ENCODE measurements around the gene SEMA3F.

The SEMA3F gene

DNA sequence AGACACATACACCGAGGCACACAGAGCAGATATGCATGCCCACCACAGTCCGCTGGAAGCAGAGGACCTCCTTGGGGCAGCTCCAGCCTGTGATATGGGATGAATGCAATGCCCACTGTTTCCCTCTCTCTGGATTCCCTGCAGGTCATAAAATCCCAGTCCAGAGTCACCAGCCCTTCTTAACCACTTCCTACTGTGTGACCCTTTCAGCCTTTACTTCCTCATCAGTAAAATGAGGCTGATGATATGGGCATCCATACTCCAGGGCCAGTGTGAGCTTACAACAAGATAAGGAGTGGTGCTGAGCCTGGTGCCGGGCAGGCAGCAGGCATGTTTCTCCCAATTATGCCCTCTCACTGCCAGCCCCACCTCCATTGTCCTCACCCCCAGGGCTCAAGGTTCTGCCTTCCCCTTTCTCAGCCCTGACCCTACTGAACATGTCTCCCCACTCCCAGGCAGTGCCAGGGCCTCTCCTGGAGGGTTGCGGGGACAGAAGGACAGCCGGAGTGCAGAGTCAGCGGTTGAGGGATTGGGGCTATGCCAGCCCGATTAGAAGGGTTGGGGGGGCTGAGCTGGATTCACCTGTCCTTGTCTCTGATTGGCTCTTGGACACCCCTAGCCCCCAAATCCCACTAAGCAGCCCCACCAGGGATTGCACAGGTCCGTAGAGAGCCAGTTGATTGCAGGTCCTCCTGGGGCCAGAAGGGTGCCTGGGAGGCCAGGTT lies 36.0 kb downstream of the SEMA3F start, which contains the start of gene GNAT1:
TSS of gene GNAT1 (plus strand) at position 675 of the 725 bp plus-strand sequence. CDS start 116 bp downstream, outside the sequence.
- DNase-seq (ENCODE audit: insufficient read length, low spot score), result no peak
- no peak for FAIRE-seq

DNA sequence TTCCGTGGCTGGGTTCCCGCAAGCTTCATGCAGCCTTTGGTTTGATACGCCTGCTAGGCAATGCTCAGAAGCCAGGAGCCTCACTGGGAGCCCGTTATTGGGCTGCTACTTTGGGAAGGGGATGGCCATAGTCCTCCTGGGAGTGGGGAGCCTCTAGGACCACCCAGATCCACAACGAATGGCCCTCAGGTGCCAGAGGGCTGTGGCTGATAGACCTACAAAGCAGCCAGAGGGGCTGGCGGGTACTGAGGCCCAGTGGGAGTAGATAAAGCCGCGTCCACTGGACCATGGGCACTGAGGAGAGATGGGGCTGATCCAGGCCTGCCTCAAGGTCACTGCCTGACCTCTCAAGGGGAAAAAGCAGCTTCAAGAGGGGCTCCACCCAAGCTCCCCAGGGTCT lies 37.0 kb downstream of the SEMA3F start:
- FAIRE-seq, result no peak
- no peak for DNase-seq (ENCODE audit: insufficient read length, low spot score)

DNA sequence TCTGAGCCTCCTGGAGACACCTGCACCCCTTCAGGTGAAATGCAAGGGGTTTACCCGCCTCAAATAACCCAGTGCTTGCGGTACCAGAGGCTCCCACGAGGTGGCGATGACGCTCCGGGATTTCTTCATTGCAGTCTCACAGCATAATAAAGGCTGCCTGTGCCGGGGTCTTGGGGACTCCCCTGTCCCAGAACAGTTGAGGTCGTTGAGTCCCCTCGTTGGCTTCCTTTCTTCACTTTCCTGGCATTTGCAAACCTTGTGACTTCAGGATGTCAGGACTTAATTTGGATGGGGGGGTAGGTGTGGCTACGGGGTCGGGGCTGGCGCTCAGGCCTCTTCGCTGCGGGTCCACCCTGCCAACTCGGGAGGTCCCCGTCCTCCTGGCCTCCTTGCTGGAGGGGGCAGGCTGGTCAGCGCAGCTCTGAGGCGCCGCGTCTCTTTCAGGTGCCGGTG lies 37.6 kb downstream of the SEMA3F start:
- FAIRE-seq, result peak; percentile 78
- DNase-seq (ENCODE audit: insufficient read length, low spot score), result peak; percentile 73

GRCh38 chr3:50193286-50193685 lies 38.2 kb downstream of the SEMA3F start:
- FAIRE-seq (no peak), DNase-seq (ENCODE audit: insufficient read length, low spot score) (no peak)

DNA sequence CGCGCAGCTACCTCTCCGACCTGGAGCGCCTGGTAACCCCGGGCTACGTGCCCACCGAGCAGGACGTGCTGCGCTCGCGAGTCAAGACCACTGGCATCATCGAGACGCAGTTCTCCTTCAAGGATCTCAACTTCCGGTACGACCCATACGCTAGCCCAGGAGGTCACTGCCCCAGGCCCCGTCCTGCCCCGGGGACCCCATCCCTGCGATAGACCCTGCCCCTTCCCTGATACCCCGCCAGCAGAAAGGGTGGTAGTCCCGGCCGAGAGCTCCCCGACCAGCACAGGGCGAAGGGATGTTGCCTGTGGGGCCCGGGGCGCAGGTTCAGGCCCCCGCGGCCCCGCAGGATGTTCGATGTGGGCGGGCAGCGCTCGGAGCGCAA lies 38.6 kb downstream of the SEMA3F start:
- no peak for FAIRE-seq

GRCh38 chr3:50194128-50194902 lies 39.2 kb downstream of the SEMA3F start:
- peak; percentile 68 for DNase-seq (ENCODE audit: insufficient read length, low spot score)

More for the DNA sequence above, 38.6 kb downstream of the SEMA3F start:
- DNase-seq (ENCODE audit: insufficient read length, low spot score), result no peak

DNA sequence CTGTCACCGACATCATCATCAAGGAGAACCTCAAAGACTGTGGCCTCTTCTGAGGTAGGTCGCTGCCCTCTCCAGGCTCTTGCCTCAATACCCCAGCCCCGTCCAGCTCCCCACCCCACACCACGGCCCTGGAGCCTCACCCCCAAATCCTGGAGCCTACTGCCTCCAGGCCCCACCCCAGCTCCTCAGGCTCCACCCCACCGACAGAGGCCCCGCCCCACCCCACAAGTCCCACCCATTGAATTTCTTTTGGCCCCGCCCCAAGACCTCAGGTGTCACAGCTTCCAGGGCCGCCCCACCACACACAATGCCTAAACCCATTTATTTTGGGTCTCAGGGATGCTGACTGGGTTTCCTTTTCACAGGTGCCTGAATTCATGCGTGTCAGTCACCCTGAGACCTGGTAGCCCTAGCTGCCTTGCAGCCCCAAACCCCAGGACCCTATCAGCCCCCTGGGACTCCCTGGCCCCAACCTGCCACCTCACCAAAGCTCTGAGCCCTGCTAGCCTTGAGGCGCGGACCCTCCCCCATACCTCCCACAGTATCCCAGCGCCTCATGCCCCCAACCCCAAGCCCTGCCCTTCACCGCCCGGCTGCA lies 39.9 kb downstream of the SEMA3F start:
- DNase-seq (ENCODE audit: insufficient read length, low spot score), result no peak
- FAIRE-seq, result peak; percentile 26

More at GRCh38 chr3:50194128-50194902, 39.2 kb downstream of the SEMA3F start:
- FAIRE-seq, result peak; percentile 85

GRCh38 chr3:50195501-50196252 lies 40.6 kb downstream of the SEMA3F start:
- peak; percentile 72 for FAIRE-seq

DNA sequence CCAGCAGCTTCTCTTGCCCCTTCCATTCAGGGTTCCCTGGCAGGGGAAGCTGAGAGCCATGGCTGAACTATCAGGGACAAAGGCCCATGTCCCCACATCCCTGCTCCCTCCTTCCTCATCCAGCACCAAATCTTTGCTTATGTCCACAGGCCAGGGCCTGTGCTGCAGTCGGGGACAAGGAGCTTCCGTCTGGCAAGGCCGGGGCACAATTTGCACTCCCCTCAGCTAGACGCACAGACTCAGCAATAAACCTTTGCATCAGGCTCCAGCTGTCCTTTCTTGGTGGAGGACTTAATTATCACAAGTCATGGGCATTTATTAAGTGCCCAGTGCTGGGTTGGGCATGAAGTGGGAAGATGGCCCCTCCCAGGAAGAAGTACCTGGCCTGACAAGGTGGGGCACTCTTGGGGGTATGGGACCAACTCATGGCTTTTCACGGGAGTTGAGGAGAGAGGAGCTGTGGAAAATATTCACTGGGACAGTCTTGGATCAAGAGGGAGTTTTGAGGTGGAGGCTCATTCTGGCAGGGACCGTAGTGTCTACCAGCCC lies 41.2 kb downstream of the SEMA3F start:
- FAIRE-seq (peak; percentile 23), DNase-seq (ENCODE audit: insufficient read length, low spot score) (no peak)

More at GRCh38 chr3:50195501-50196252, 40.6 kb downstream of the SEMA3F start:
- no peak for DNase-seq (ENCODE audit: insufficient read length, low spot score)

- no peak for DNase-seq (ENCODE audit: insufficient read length, low spot score)
- FAIRE-seq, result no peak
Observed at GRCh38 chr3:50201573-50202315, 46.6 kb downstream of the SEMA3F start.

DNA sequence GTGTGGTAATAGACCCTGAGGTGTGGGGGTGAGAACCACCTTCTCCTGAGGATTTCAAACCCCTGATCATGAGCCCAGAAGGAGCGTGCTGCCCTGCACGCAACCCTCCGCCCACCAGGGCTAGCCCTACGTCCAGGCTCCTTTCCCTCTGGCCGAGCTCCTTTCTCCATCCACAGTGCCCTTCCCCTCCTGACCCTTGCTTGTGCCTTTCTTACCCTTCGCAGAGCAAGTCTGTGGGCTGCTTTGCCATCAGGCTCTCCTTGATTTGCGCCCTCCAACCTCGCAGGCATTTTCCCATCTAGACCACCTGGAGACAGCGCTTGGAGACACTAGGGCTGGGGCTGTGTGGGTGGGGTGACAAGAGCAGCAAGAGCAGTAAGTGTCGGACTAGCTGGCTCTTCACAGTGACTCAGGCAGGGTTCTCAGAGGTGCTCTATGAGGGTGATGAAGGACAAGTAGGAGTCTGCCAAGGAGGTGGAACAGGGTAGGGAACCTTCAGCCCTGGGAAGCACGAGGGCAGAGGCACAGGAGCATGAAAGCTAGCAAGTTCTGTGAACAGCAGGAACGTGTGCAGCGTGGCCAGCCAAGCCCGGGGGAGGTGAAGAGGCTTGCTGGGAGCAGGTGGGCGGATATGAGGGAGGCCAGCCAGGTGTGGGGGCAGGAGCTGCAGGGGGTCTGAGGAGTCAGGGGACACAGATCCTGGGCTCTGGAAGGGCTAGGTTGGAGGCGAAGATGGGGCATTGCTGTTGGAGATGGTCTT lies 47.4 kb downstream of the SEMA3F start:
- FAIRE-seq, result no peak

GRCh38 chr3:50203113-50203808 lies 48.1 kb downstream of the SEMA3F start:
- FAIRE-seq (no peak), DNase-seq (ENCODE audit: insufficient read length, low spot score) (no peak)

More for the DNA sequence above, 47.4 kb downstream of the SEMA3F start:
- DNase-seq (ENCODE audit: insufficient read length, low spot score), result no peak

DNA sequence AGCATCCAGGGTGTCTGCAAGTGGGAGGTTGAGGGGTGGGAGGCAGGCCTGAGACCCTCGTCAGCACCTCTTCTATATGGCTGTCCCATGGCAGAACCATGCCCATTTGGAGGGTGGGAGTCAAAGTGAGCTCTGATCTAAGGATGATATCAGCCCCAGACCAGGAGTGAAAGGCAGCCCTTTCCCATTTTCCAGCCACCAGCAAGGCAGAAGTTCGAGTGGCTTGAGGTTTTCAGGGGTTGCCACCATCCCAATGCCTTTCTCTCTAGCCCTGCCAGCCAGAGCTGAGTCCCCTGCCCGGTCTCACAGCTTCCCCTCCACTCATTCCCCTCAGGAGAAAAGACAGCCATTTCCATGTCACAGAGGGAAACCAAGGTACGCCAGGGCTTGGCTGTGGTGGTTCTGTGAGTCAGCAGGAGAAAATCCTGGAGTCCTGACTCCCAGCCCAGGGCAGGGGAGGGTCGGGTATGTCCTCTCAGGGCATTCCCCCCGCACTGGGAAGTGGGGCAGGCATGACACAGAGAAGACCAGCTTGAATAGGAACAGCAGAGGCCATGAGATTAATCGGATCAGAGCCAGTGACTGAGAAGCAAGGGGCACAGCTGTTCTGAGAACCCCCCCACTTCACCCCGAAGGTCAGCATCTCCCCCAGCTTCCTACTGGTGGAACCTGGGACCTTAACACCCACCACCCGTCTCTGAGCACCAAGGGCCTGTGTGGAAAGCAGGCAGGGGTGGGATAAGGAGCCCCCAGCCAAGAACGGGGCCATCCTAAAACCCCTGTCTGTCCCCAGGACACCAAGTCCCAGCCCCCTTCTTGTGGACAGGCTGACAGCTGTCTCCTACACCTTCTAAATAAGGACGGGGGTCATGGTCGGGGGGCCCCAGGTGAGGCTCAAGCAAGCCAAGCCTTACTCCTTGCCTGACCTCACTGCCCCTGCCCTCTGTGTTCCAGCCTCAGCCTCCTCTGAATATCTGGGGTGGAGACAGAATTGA lies 49.0 kb downstream of the SEMA3F start:
- FAIRE-seq, result no peak

DNA sequence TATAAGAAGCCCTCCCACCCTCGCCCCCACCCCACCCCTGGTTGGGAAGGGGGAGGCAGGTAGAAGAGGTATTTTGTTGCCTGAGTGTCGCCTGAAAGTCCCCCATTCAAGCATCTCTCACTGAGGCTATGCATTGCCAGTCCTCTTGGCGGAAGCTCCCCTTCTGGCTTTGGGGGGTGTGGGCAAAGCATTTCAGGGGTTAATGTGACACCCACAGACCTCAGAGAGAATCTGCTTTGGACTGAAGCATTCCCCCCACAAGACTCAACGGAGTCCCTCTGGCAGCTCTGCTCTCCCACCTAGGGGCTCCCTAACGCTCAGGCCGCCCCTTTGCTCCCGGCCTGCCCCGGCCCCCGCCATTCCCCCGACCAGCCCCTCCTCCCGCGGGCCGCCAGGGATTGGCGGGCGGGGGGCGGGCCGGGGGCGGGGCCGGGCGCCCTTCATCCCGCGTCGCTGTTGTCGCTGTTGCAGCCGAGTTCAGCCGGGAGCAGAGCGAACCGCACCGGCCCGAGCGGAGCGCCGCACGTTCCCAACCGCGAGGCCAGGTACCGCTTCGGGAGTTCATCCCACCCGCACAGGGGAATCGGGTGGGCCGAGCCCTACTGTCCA lies 49.8 kb downstream of the SEMA3F start, which contains the start of gene SLC38A3:
TSS of gene SLC38A3 (plus strand) at position 468 of the 609 bp plus-strand sequence. CDS start 8,929 bp downstream, outside the sequence.
- peak; percentile 79 for DNase-seq (ENCODE audit: insufficient read length, low spot score)
- no peak for FAIRE-seq

More for the DNA sequence above, 49.0 kb downstream of the SEMA3F start:
- no peak for DNase-seq (ENCODE audit: insufficient read length, low spot score)

GRCh38 chr3:50205413-50206276 lies 50.5 kb downstream of the SEMA3F start:
- DNase-seq (ENCODE audit: insufficient read length, low spot score) (no peak), FAIRE-seq (no peak)

All from HTR-8/SVneo (cell line).